GM23248 (cell line): ENCODE results near the gene UPP1. TPM values are rescaled to one million over a fixed set of nuclear protein-coding genes. Genes with fewer than 3 reads are reported as not detected.
A peak's percentile ranks its signal among the peaks of the same experiment; 100 is the strongest.

Experiments used
- DNase-seq: peaks from one replicate; pipeline ENCODE4 v3.0.0-alpha.2; 2015
- H2AFZ ChIP-seq: fragments of 200-600 bp; sonication (generic); 2 replicates; pipeline ENCODE4 v1.6.1; 2016; ENCODE audit warnings: antibody characterized with exemption
- H3F3A ChIP-seq: fragments of 200-600 bp; sonication (generic); 2 replicates; pipeline ENCODE4 v1.6.1; 2016; ENCODE audit warnings: mild to moderate bottlenecking, antibody characterized with exemption, mixed run types; ENCODE audit not compliant: insufficient read depth
- H3K27ac ChIP-seq: fragments of 200-600 bp; sonication (generic); 2 replicates; pipeline ENCODE4 v1.5.1; 2016; ENCODE audit warnings: mild to moderate bottlenecking
- H3K27me3 ChIP-seq: fragments of 200-600 bp; sonication (generic); replicated peaks from 2 replicates; pipeline ENCODE4 v1.6.1; 2016; ENCODE audit warnings: mild to moderate bottlenecking; ENCODE audit not compliant: insufficient read depth
- H3K36me3 ChIP-seq: fragments of 200-600 bp; sonication (generic); 2 replicates; pipeline ENCODE4 v1.6.1; 2016; ENCODE audit warnings: low read depth, mild to moderate bottlenecking
- H3K4me1 ChIP-seq: fragments of 200-600 bp; sonication (generic); 2 replicates; pipeline ENCODE4 v1.6.1; 2016; ENCODE audit warnings: mild to moderate bottlenecking; ENCODE audit not compliant: insufficient read depth
- H3K4me2 ChIP-seq: fragments of 200-600 bp; sonication (generic); one replicate; pipeline ENCODE4 v1.6.1; 2016; ENCODE audit warnings: mild to moderate bottlenecking; ENCODE audit not compliant: unreplicated experiment
- H3K4me3 ChIP-seq: fragments of 200-600 bp; sonication (generic); 2 replicates; pipeline ENCODE4 v1.5.1; 2016; ENCODE audit warnings: mild to moderate bottlenecking
- H3K79me2 ChIP-seq: fragments of 200-600 bp; sonication (generic); 2 replicates; pipeline ENCODE4 v1.6.1; 2016; ENCODE audit warnings: mild to moderate bottlenecking; ENCODE audit not compliant: insufficient read depth
- H3K9ac ChIP-seq: fragments of 200-600 bp; sonication (generic); 2 replicates; pipeline ENCODE4 v1.6.1; 2016; ENCODE audit warnings: mild to moderate bottlenecking
- H3K9me2 ChIP-seq: fragments of 200-600 bp; sonication (generic); 2 replicates; pipeline ENCODE4 v1.6.1; 2016; ENCODE audit warnings: mixed run types, mild to moderate bottlenecking, moderate library complexity; ENCODE audit not compliant: insufficient read depth
- H3K9me3 ChIP-seq: fragments of 200-600 bp; sonication (generic); one replicate; pipeline ENCODE4 v1.6.1; 2017; ENCODE audit warnings: low read depth
- H4K20me1 ChIP-seq: fragments of 200-600 bp; sonication (generic); 2 replicates; pipeline ENCODE4 v1.6.0; 2016; ENCODE audit not compliant: insufficient read depth
- EZH2 ChIP-seq: fragments of 200-600 bp; sonication (generic); IDR thresholded peaks from 2 replicates; pipeline ENCODE4 v1.6.1; 2018; ENCODE audit warnings: antibody characterized with exemption, mild to moderate bottlenecking; ENCODE audit not compliant: insufficient read depth, poor library complexity, severe bottlenecking
- EZH2phosphoT487 ChIP-seq: fragments of 200-600 bp; sonication (generic); IDR thresholded peaks from 2 replicates; pipeline ENCODE4 v1.6.1; 2018; ENCODE audit warnings: antibody characterized with exemption, moderate library complexity, mild to moderate bottlenecking, low read depth; ENCODE audit not compliant: insufficient read depth
- WGBS, 2 experiments: methylation state at CpG; one replicate each; pipeline ENCODE4 v1.1.6; 2015 to 2017; ENCODE audit warnings: low lambda C conversion rate in 2 of 2, low coverage in 1 of 2; ENCODE audit errors: missing lambda C conversion rate in 2 of 2; 5-methylcytosine and 5-hydroxymethylcytosine counted together
- in situ Hi-C: fragments of 300-500 bp; cut with MboI; formaldehyde crosslinking; loops from 2 replicates; pipeline ENCODE4 v1.15.0; 2020
- polyA plus RNA-seq: library from polyadenylated mRNA; unstranded; fragments of >200 nt; fragmentation: Nextera tagmentation; extraction: Ambion mirVana; gene quantifications from 2 replicates; pipeline ENCODE4 v1.2.1, GENCODE V29; 2016
- total RNA-seq: library from RNA; depleted of rRNA; stranded (reverse); fragments of >200 nt; shearing (Covaris generic); gene quantifications from 2 replicates; pipeline ENCODE4 v1.2.3, GENCODE V29; 2014

Gene UPP1
- total and polyA plus RNA-seq, 2 experiments from 2014 or later = 12.9 to 33.2 TPM

DNA sequence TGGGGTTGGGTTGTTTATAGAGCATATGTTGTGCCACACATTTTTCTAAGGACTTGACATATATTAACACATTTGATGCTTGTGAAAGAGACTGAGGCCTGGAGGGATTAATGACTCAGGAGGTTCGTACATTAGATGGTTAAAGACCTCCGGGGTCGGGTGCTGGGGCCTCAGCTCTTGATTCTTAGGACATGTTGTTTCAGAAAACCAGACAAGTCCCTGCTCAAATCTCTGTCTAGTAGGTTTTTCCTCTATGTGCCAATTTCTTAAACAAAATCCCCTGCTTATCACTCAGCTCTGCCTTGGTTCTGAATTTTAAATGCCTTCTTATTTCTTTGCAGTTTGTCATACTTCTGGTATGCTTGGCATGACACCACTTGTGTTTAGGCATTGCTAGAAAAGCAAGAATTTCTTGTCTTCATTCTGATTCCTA is 5.8 kb downstream of the UPP1 start:
- H3K4me1 ChIP-seq = peaks cover 43% of the 10 kb centered on the region
- no peak overlapping the region for H3K4me3 ChIP-seq
- TF ChIP-seq EZH2phosphoT487 (no peak), EZH2 (no peak)
- H3K9me2 ChIP-seq = no peaks in the 10 kb centered on the region
- peak overlapping the region; percentile 44 for H3K27ac ChIP-seq
- no peaks in the 10 kb centered on the region for H4K20me1 ChIP-seq
- H3F3A ChIP-seq = peaks cover 38% of the 10 kb centered on the region
- H3K4me2 ChIP-seq = peak overlapping the region; percentile 63
- in situ Hi-C loops = loop anchor here (10.0 kb wide), 1 partner anchor 110 kb away; no protein-coding TSS in a partner anchor
- no peak overlapping the region for H2AFZ ChIP-seq
- H3K36me3 ChIP-seq = peaks cover 41% of the 10 kb centered on the region
- no peak overlapping the region for H3K9ac ChIP-seq
- peak; percentile 82 for DNase-seq
- WGBS, 2 experiments = 51 to 54% methylated on average over 3 of the region's 3 CpGs
- H3K9me3 ChIP-seq = no peaks in the 10 kb centered on the region
- no peaks in the 10 kb centered on the region for H3K27me3 ChIP-seq
- peaks cover 14% of the 10 kb centered on the region; the same call in 1 of the 2 replicates for H3K79me2 ChIP-seq

DNA sequence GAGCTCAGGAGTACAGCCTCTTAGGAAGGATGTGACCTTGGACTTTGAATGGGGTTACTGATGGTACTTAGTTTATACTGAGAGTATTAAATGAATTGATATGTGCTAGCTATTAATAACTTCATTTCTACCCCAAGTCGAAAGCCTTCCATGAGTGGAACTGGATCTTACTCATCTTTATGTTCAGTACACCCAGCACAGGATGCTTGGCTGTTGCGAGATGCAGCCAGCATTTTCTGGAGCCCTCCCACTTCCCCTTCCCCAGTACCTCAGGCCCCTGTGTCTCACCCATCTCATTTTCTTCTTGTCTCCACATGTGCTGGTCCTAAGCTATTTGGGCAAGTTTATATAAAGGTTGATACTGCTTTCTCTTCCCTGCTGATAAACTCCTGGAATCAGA is 7.2 kb downstream of the UPP1 start:
- TF ChIP-seq EZH2phosphoT487 (no peak), EZH2 (no peak)
- in situ Hi-C loops = loop anchor here (10.0 kb wide), 1 partner anchor 111 kb away; no protein-coding TSS in a partner anchor
- Histone ChIP-seq H3K9me2 (no peaks in the 10 kb centered on the region), H3K4me1 (peaks cover 43% of the 10 kb centered on the region), H3K27ac (no peak overlapping the region), H3K9ac (no peak overlapping the region), H3F3A (peaks cover 29% of the 10 kb centered on the region), H2AFZ (no peak overlapping the region), H4K20me1 (no peaks in the 10 kb centered on the region), H3K4me3 (no peak overlapping the region), H3K36me3 (peaks cover 32% of the 10 kb centered on the region), H3K79me2 (peaks cover 11% of the 10 kb centered on the region; the same call in 1 of the 2 replicates), H3K27me3 (no peaks in the 10 kb centered on the region), H3K4me2 (no peak overlapping the region), H3K9me3 (no peaks in the 10 kb centered on the region)
- WGBS, 2 experiments = 98% methylated on average over 2 of the region's 2 CpGs
- DNase-seq = no peak

DNA sequence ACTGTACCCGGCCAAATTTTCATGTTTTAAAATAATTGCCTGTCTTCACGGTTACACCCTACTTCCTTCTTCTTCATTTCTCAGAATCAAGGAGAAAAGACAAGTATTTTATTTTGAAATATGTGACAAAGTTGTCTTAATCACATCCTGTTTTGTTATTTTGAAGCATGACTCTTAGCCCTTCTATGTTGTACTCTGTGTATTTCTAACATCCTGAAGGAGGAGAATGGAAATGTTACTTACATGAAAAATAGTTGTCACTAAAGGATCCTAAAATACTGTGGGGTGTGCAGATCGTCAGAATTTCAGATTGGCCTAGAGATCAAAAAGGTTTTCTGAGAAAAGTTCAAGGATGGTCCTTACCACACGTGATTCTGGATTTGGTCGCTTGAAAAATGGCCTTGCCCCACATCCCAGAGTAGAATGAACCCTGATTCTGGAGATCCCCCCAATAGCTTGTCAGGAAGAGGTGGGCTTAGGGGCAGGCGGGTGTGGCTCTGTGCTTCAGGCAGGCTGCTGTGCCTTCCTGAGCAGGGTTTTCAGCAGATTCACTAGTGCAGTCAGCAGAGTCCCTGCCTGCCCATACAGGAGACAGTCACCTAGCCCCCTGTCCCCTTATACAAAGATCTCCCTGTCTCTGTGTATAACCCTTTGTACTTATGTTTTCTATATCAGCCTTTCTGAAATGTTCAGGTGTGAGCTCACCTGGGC is 8.6 kb downstream of the UPP1 start:
- 40 to 49% methylated on average over 6 of the region's 6 CpGs for WGBS, 2 experiments
- peak overlapping the region; percentile 54 for H3K27ac ChIP-seq

DNA sequence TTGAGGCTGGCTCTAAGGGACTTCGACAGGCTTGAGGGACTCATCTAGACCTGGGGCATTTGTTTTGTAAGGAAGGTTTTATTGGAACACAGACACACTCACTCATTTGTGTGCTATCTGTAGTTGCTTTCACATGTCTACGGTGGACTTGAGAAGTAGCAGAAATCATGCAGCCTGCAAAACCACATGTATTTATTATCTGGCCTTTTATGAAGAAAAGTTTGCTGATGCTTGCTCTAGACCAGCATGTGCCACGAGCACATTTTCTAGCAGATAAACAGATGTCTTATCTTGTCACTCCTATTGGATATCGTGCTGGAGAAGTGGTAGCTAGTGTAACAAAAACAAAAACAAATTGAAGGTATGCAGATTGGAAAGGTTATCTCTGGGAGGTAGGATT is 9.8 kb downstream of the UPP1 start:
- Histone ChIP-seq H2AFZ (no peak overlapping the region), H3K27me3 (no peaks in the 10 kb centered on the region), H3K79me2 (peaks cover 11% of the 10 kb centered on the region; the same call in 1 of the 2 replicates), H3K9me3 (no peaks in the 10 kb centered on the region), H3K9ac (no peak overlapping the region), H3K4me3 (no peak overlapping the region), H3K4me1 (peaks cover 42% of the 10 kb centered on the region), H3K36me3 (peaks cover 43% of the 10 kb centered on the region), H3F3A (peaks cover 20% of the 10 kb centered on the region), H3K4me2 (no peak overlapping the region), H3K27ac (no peak overlapping the region), H3K9me2 (no peaks in the 10 kb centered on the region), H4K20me1 (no peaks in the 10 kb centered on the region)
- WGBS, 2 experiments = 87 to 93% methylated on average over 4 of the region's 4 CpGs
- in situ Hi-C loops = loop anchor here (10.0 kb wide), 1 partner anchor 114 kb away; no protein-coding TSS in a partner anchor
- no peak for TF ChIP-seq EZH2phosphoT487
- DNase-seq = no peak

More for the DNA sequence above, 8.6 kb downstream of the UPP1 start:
- peak overlapping the region; percentile 41 for H3K4me2 ChIP-seq
- peaks cover 27% of the 10 kb centered on the region for H3F3A ChIP-seq
- peak overlapping the region; percentile 8; the same call in 1 of the 2 replicates for H3K4me3 ChIP-seq
- H4K20me1 ChIP-seq = no peaks in the 10 kb centered on the region
- peaks cover 43% of the 10 kb centered on the region for H3K4me1 ChIP-seq
- no peaks in the 10 kb centered on the region for H3K27me3 ChIP-seq
- H3K9me2 ChIP-seq = no peaks in the 10 kb centered on the region
- TF ChIP-seq EZH2 (no peak), EZH2phosphoT487 (no peak)
- no peak overlapping the region for H3K9ac ChIP-seq
- peaks cover 11% of the 10 kb centered on the region; the same call in 1 of the 2 replicates for H3K79me2 ChIP-seq
- H3K9me3 ChIP-seq = no peaks in the 10 kb centered on the region
- DNase-seq = peak; percentile 54
- H3K36me3 ChIP-seq = peaks cover 39% of the 10 kb centered on the region
- H2AFZ ChIP-seq = 0 out of 2 replicates have a peak overlapping the region, but pooled peaks have one; percentile 10
- in situ Hi-C loops = loop anchor here (10.0 kb wide), 1 partner anchor 113 kb away; no protein-coding TSS in a partner anchor
